ENCODE data around the gene F2RL3.

F2RL3 gene

GRCh38 chr19:16875584-16876555, 12.9 kb upstream of the F2RL3 start:
- DNase-seq = no peak

- no peak for DNase-seq
Measured at GRCh38 chr19:16876904-16877361, 11.9 kb upstream of the F2RL3 start.

- DNase-seq = no peak
Measured at GRCh38 chr19:16877581-16877980, 11.2 kb upstream of the F2RL3 start.

GRCh38 chr19:16878181-16878965, 10.4 kb upstream of the F2RL3 start:
- DNase-seq = no peak

- no peak for DNase-seq
Measured at GRCh38 chr19:16880884-16881554, 7.8 kb upstream of the F2RL3 start.

GRCh38 chr19:16882146-16882545, 6.7 kb upstream of the F2RL3 start:
- no peak for DNase-seq

- no peak for DNase-seq
Measured at GRCh38 chr19:16883522-16883921, 5.3 kb upstream of the F2RL3 start.

GRCh38 chr19:16885166-16885565, 3.6 kb upstream of the F2RL3 start:
- no peak for DNase-seq

- no peak for DNase-seq
Measured at GRCh38 chr19:16886305-16886880, 2.4 kb upstream of the F2RL3 start.

- DNase-seq = no peak
Measured at GRCh38 chr19:16887353-16888265, 1.2 kb upstream of the F2RL3 start.

- DNase-seq = no peak
Measured at GRCh38 chr19:16889366-16889882, 625 bp downstream of the F2RL3 start.

- DNase-seq = no peak
Measured at GRCh38 chr19:16889883-16890460, 1.2 kb downstream of the F2RL3 start.

GRCh38 chr19:16890461-16891184, 1.8 kb downstream of the F2RL3 start:
- DNase-seq = no peak

GRCh38 chr19:16891696-16892382, 3.0 kb downstream of the F2RL3 start:
- DNase-seq = no peak

- no peak for DNase-seq
Measured at GRCh38 chr19:16892436-16892835, 3.6 kb downstream of the F2RL3 start.

- no peak for DNase-seq
Measured at GRCh38 chr19:16892868-16893685, 4.3 kb downstream of the F2RL3 start.

GRCh38 chr19:16893686-16893989, 4.8 kb downstream of the F2RL3 start:
- no peak for DNase-seq

- DNase-seq = no peak
Measured at GRCh38 chr19:16894080-16894479, 5.3 kb downstream of the F2RL3 start.
